IMR-90 (cell line): ENCODE results near the gene LEMD1.

Experiments
- CTCF ChIP-seq: conservative IDR thresholded peaks from 2 replicates; pipeline ENCODE4 v1.5.1; 2012; ENCODE audit warnings: mild to moderate bottlenecking, low read depth, low read length, improper control_type of control experiment
- FOS ChIP-seq: fragments of 150-350 bp; IDR thresholded peaks from 2 replicates; pipeline ENCODE4 v1.6.1; 2016; ENCODE audit warnings: low read depth, low read length

- no peak for TF ChIP-seq FOS
- TF ChIP-seq CTCF = no peak
Observed at GRCh38 chr1:205342986-205343385, 78.9 kb downstream of the LEMD1 start.
